H9 (cell line): ENCODE results near the gene KL. TPM values are rescaled to one million over a fixed set of nuclear protein-coding genes. Genes with fewer than 3 reads are reported as not detected.

Source experiments
- DNase-seq: peaks from one replicate; pipeline ENCODE4 v3.0.0-alpha.2; 2017
- H2AFZ ChIP-seq: one replicate; pipeline ENCODE4 v1.6.1; 2013; ENCODE audit warnings: mild to moderate bottlenecking, low read length, control low read depth, moderate library complexity
- H2AK5ac ChIP-seq: 2 replicates; pipeline ENCODE4 v1.6.1; 2013; ENCODE audit warnings: low read length, control low read depth, mixed read lengths; ENCODE audit not compliant: insufficient read length
- H2BK120ac ChIP-seq: one replicate; pipeline ENCODE4 v1.6.1; 2013; ENCODE audit warnings: low read depth, mild to moderate bottlenecking, low read length, control low read depth, inconsistent platforms; ENCODE audit not compliant: poor library complexity, severe bottlenecking
- H2BK12ac ChIP-seq: 2 replicates; pipeline ENCODE4 v1.6.1; 2013; ENCODE audit warnings: low read length, control low read depth, mixed read lengths, low read depth; ENCODE audit not compliant: insufficient read length
- H2BK15ac ChIP-seq: 2 replicates; pipeline ENCODE4 v1.6.1; 2013; ENCODE audit warnings: low read depth, low read length, control low read depth
- H2BK20ac ChIP-seq: one replicate; pipeline ENCODE4 v1.6.1; 2013; ENCODE audit warnings: low read depth, mild to moderate bottlenecking, low read length, control low read depth, inconsistent platforms; ENCODE audit not compliant: poor library complexity, severe bottlenecking
- H2BK5ac ChIP-seq: 2 replicates; pipeline ENCODE4 v1.6.1; 2013; ENCODE audit warnings: low read length, control low read depth, mixed read lengths; ENCODE audit not compliant: insufficient read length
- H3K14ac ChIP-seq: 2 replicates; pipeline ENCODE4 v1.6.1; 2013; ENCODE audit warnings: low read length, control low read depth; ENCODE audit not compliant: insufficient read depth
- H3K18ac ChIP-seq: 2 replicates; pipeline ENCODE4 v1.6.1; 2013; ENCODE audit warnings: low read depth, mild to moderate bottlenecking, mixed read lengths, low read length, control low read depth; ENCODE audit not compliant: insufficient read length
- H3K23ac ChIP-seq: 2 replicates; pipeline ENCODE4 v1.6.1; 2013; ENCODE audit warnings: low read length, control low read depth, mixed read lengths, low read depth; ENCODE audit not compliant: insufficient read length
- H3K23me2 ChIP-seq: 2 replicates; pipeline ENCODE4 v1.6.1; 2013; ENCODE audit warnings: low read depth, mild to moderate bottlenecking, mixed read lengths, low read length, control low read depth; ENCODE audit not compliant: insufficient read length, poor library complexity, severe bottlenecking
- H3K27ac ChIP-seq: 2 replicates; pipeline ENCODE4 v1.5.1; 2013; ENCODE audit warnings: low read length, control low read depth, mixed read lengths, low read depth; ENCODE audit not compliant: insufficient read length
- H3K27me3 ChIP-seq: 2 replicates; pipeline ENCODE4 v1.6.1; 2013; ENCODE audit warnings: low read length, control low read depth, inconsistent platforms; ENCODE audit not compliant: insufficient read depth
- H3K4ac ChIP-seq: 2 replicates; pipeline ENCODE4 v1.6.1; 2013; ENCODE audit warnings: low read depth, mild to moderate bottlenecking, control low read depth, inconsistent platforms, low read length, moderate library complexity
- H3K4me1 ChIP-seq: 2 replicates; pipeline ENCODE4 v1.6.1; 2013; ENCODE audit warnings: low read length, control low read depth, inconsistent platforms; ENCODE audit not compliant: insufficient read depth
- H3K4me2 ChIP-seq: 2 replicates; pipeline ENCODE4 v1.6.1; 2013; ENCODE audit warnings: low read length, control low read depth, mixed read lengths; ENCODE audit not compliant: insufficient read length, insufficient read depth
- H3K56ac ChIP-seq: 2 replicates; pipeline ENCODE4 v1.6.1; 2013; ENCODE audit warnings: low read depth, mild to moderate bottlenecking, mixed read lengths, low read length, control low read depth; ENCODE audit not compliant: insufficient read length
- H3K79me1 ChIP-seq: 2 replicates; pipeline ENCODE4 v1.6.1; 2013; ENCODE audit warnings: low read depth, mild to moderate bottlenecking, moderate library complexity, low read length, control low read depth, inconsistent platforms; ENCODE audit not compliant: insufficient read depth, poor library complexity, severe bottlenecking
- H3K79me2 ChIP-seq: 2 replicates; pipeline ENCODE4 v1.6.1; 2013; ENCODE audit warnings: low read length, control low read depth, inconsistent platforms; ENCODE audit not compliant: insufficient read depth
- H3K9ac ChIP-seq: 2 replicates; pipeline ENCODE4 v1.6.1; 2013; ENCODE audit warnings: low read length, control low read depth, mixed read lengths; ENCODE audit not compliant: insufficient read length; ENCODE audit errors: extremely low read depth
- H3K9me3 ChIP-seq: one replicate; pipeline ENCODE4 v1.6.1; 2013; ENCODE audit warnings: low read depth, low read length, inconsistent platforms; ENCODE audit not compliant: control insufficient read depth
- H3T11ph ChIP-seq: one replicate; pipeline ENCODE4 v1.6.1; 2013; ENCODE audit warnings: mild to moderate bottlenecking, low read length, control low read depth, inconsistent platforms
- H4K20me1 ChIP-seq: one replicate; pipeline ENCODE4 v1.6.1; 2013; ENCODE audit not compliant: control insufficient read depth, insufficient read length, insufficient read depth
- H4K5ac ChIP-seq: 2 replicates; pipeline ENCODE4 v1.6.1; 2013; ENCODE audit warnings: low read depth, mild to moderate bottlenecking, mixed read lengths, low read length, control low read depth; ENCODE audit not compliant: insufficient read length
- H4K8ac ChIP-seq: replicated peaks from 2 replicates; pipeline ENCODE4 v1.6.1; 2013; ENCODE audit warnings: low read length, control low read depth, mixed read lengths, low read depth; ENCODE audit not compliant: insufficient read length
- H4K91ac ChIP-seq: 2 replicates; pipeline ENCODE4 v1.6.1; 2013; ENCODE audit warnings: low read depth, mild to moderate bottlenecking, moderate library complexity, mixed read lengths, low read length, control low read depth; ENCODE audit not compliant: insufficient read length
- H3K27ac Mint-ChIP-seq, 3 experiments: 2 replicates in 2 of 3; 3 replicates in 1 of 3; pipeline ENCODE4 v1.8.0; 2020 to 2021; ENCODE audit warnings: mixed read lengths in 3 of 3, mild to moderate bottlenecking in 1 of 3, moderate library complexity in 1 of 3
- H3K27me3 Mint-ChIP-seq: 2 replicates; pipeline ENCODE4 v1.8.0; 2021; ENCODE audit warnings: low read depth, mild to moderate bottlenecking, moderate library complexity, mixed read lengths
- H3K36me3 Mint-ChIP-seq, 3 experiments: 2 replicates in 2 of 3; 3 replicates in 1 of 3; pipeline ENCODE4 v1.8.0; 2020 to 2021; ENCODE audit warnings: low read depth in 3 of 3, mixed read lengths in 3 of 3; ENCODE audit not compliant: insufficient read depth in 1 of 3
- H3K4me1 Mint-ChIP-seq, 2 experiments: 2 replicates each; pipeline ENCODE4 v1.8.0; 2020; ENCODE audit warnings: mixed read lengths in 2 of 2
- H3K4me3 Mint-ChIP-seq, 2 experiments: 2 replicates in 1 of 2; 3 replicates in 1 of 2; pipeline ENCODE4 v1.8.0; 2020 to 2021; ENCODE audit warnings: mild to moderate bottlenecking in 2 of 2, mixed read lengths in 2 of 2, moderate library complexity in 1 of 2
- H3K9me3 Mint-ChIP-seq, 2 experiments: 2 replicates in 1 of 2; 3 replicates in 1 of 2; pipeline ENCODE4 v1.8.0; 2020; ENCODE audit warnings: mild to moderate bottlenecking in 2 of 2, mixed read lengths in 2 of 2, moderate library complexity in 1 of 2
- CTCF ChIP-seq: fragments of 200-600 bp; sonication (generic); conservative IDR thresholded peaks from 3 replicates; pipeline ENCODE4 v1.8.0; 2021; ENCODE audit warnings: antibody characterized with exemption, mild to moderate bottlenecking
- WGBS: extraction: QIAGEN DNeasy Blood & Tissue Kit; methylation state at CpG from one replicate; pipeline ENCODE4 v1.1.7; 2013; ENCODE audit warnings: missing lambda C conversion rate, low lambda C conversion rate, mixed read lengths; ENCODE audit not compliant: insufficient read length; ENCODE audit errors: extremely low coverage; 5-methylcytosine and 5-hydroxymethylcytosine counted together
- total RNA-seq: library from RNA; stranded (reverse); gene quantifications from 2 replicates; pipeline ENCODE4 v1.2.1, GENCODE V29; 2021

KL gene
- total RNA-seq, 1 experiment from 2014 or later = not detected

GRCh38 chr13:33004511-33004910, 11.7 kb upstream of the KL start:
- H3K9me3 Mint-ChIP-seq = peaks cover 23 to 24% of the 10 kb centered on the region in 2 experiments
- H3T11ph ChIP-seq = no peak overlapping the region
- no peak overlapping the region for H2BK120ac ChIP-seq
- H2AK5ac ChIP-seq = no peak overlapping the region
- H2BK20ac ChIP-seq = no peak overlapping the region
- WGBS = no CpG with 5 or more reads among the region's 3 CpGs
- H3K4me2 ChIP-seq = no peak overlapping the region
- H3K23me2 ChIP-seq = no peaks in the 10 kb centered on the region
- TF ChIP-seq CTCF = no peak
- H2BK5ac ChIP-seq = no peak overlapping the region
- H3K27ac ChIP-seq = no peak overlapping the region
- H3K27ac Mint-ChIP-seq = no peak overlapping the region
- no peak overlapping the region for H4K91ac ChIP-seq
- no peaks in the 10 kb centered on the region for H3K79me1 ChIP-seq
- no peak overlapping the region for H2BK12ac ChIP-seq
- H3K14ac ChIP-seq = no peak overlapping the region
- no peak overlapping the region for H3K4ac ChIP-seq
- no peaks in the 10 kb centered on the region for H3K27me3 ChIP-seq
- H2AFZ ChIP-seq = no peak overlapping the region
- no peak overlapping the region for H4K5ac ChIP-seq
- DNase-seq = no peak
- peaks cover 2% of the 10 kb centered on the region; the same call in 1 of the 2 replicates for H3K27me3 Mint-ChIP-seq
- no peak overlapping the region for H3K56ac ChIP-seq
- no peak overlapping the region for H4K8ac ChIP-seq
- no peak overlapping the region for H2BK15ac ChIP-seq
- peaks cover 8% of the 10 kb centered on the region in 2 experiments for H3K4me1 Mint-ChIP-seq
- no peak overlapping the region for H3K4me3 Mint-ChIP-seq
- H3K18ac ChIP-seq = no peak overlapping the region
- H4K20me1 ChIP-seq = no peaks in the 10 kb centered on the region
- no peak overlapping the region for H3K23ac ChIP-seq
- H3K9me3 ChIP-seq = peaks cover 6% of the 10 kb centered on the region
- H3K9ac ChIP-seq = no peak overlapping the region
- H3K79me2 ChIP-seq = no peaks in the 10 kb centered on the region
- peaks cover 13 to 21% (median 13%) of the 10 kb centered on the region in 3 experiments for H3K36me3 Mint-ChIP-seq
- H3K4me1 ChIP-seq = no peaks in the 10 kb centered on the region
